IgD-negative memory B cell (primary cell): ENCODE measurements around the gene OPN4. TPM values are rescaled to one million over a fixed set of nuclear protein-coding genes. Genes with fewer than 3 reads are reported as not detected.
A peak's percentile ranks its signal among the peaks of the same experiment; 100 is the strongest.
"Not testable (repeated sequence)": the region's sequence is repeated elsewhere in the genome, so short reads cannot be mapped to it uniquely, and the experiment has no call there.

ENCODE experiments used
- H3K27ac Mint-ChIP-seq, 3 donors: one replicate each; pipeline ENCODE4 v1.8.0; 2020 to 2022; ENCODE audit warnings: mild to moderate bottlenecking in 3 of 3, mixed read lengths in 3 of 3, moderate library complexity in 1 of 3
- H3K27me3 Mint-ChIP-seq: one replicate; pipeline ENCODE4 v1.8.0; 2021; ENCODE audit warnings: mixed read lengths
- H3K36me3 Mint-ChIP-seq: one replicate; pipeline ENCODE4 v1.8.0; 2020; ENCODE audit warnings: mild to moderate bottlenecking, mixed read lengths
- H3K4me1 Mint-ChIP-seq, 3 donors: one replicate each; pipeline ENCODE4 v1.8.0; 2020 to 2022; ENCODE audit warnings: mixed read lengths in 3 of 3, mild to moderate bottlenecking in 1 of 3
- H3K4me3 Mint-ChIP-seq, 4 donors: one replicate each; pipeline ENCODE4 v1.8.0; 2020 to 2022; ENCODE audit warnings: mild to moderate bottlenecking in 4 of 4, mixed read lengths in 4 of 4, moderate library complexity in 3 of 4
- H3K9me3 Mint-ChIP-seq, 3 donors: one replicate each; pipeline ENCODE4 v1.8.0; 2020 to 2021; ENCODE audit warnings: mixed read lengths in 3 of 3, mild to moderate bottlenecking in 1 of 3
- polyA plus RNA-seq: library from polyadenylated mRNA; unstranded; fragments of 300-500 nt; fragmentation: Illumina TruSeq; gene quantifications from one replicate; pipeline ENCODE4 v1.2.3, GENCODE V29; 2021

OPN4 gene, protein sequence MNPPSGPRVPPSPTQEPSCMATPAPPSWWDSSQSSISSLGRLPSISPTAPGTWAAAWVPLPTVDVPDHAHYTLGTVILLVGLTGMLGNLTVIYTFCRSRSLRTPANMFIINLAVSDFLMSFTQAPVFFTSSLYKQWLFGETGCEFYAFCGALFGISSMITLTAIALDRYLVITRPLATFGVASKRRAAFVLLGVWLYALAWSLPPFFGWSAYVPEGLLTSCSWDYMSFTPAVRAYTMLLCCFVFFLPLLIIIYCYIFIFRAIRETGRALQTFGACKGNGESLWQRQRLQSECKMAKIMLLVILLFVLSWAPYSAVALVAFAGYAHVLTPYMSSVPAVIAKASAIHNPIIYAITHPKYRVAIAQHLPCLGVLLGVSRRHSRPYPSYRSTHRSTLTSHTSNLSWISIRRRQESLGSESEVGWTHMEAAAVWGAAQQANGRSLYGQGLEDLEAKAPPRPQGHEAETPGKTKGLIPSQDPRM
- polyA plus RNA-seq, result not detected

GRCh38 chr10:86654411-86655172 is at the start of gene OPN4:
OPN4 (plus strand) TSS chr10:86654547; CDS start chr10:86654784, 237 bp downstream.
- Mint-ChIP-seq H3K27me3 (peaks cover 9% of the 10 kb centered on the region), H3K36me3 (no peaks in the 10 kb centered on the region), H3K4me3 (no peak within 1 kb of the TSS), H3K9me3 (no peaks in the 10 kb centered on the region), H3K27ac (no peak within 1 kb of the TSS), H3K4me1 (no peaks in the 10 kb centered on the region)

DNA sequence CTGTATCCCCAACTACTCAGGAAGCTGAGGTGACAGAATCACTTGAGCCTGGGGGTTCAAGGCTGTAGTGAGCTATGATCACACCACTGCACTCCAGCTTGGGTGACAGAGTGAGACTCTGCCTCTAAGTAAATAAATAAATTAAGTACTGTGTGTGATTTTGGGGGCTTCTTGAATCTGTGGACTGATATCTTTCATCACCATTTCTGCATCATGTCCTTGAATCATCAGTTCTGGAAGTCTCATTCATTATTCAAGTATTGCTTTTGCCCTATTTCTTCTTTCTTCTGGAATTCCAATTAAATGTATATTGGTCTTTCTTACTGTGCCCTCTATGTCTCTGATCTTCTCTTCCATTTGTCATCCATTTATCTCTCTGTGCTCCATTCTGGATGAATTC is 46.7 kb upstream of the OPN4 start:
- H3K9me3 Mint-ChIP-seq, result peaks cover 0 to 6% (median 0%) of the 10 kb centered on the region in 3 donors
- H3K4me3 Mint-ChIP-seq, result no peak overlapping the region
- peaks cover 16% of the 10 kb centered on the region for H3K27me3 Mint-ChIP-seq
- no peaks in the 10 kb centered on the region for H3K4me1 Mint-ChIP-seq
- H3K36me3 Mint-ChIP-seq, result peaks cover 3% of the 10 kb centered on the region
- H3K27ac Mint-ChIP-seq, result no peak overlapping the region

DNA sequence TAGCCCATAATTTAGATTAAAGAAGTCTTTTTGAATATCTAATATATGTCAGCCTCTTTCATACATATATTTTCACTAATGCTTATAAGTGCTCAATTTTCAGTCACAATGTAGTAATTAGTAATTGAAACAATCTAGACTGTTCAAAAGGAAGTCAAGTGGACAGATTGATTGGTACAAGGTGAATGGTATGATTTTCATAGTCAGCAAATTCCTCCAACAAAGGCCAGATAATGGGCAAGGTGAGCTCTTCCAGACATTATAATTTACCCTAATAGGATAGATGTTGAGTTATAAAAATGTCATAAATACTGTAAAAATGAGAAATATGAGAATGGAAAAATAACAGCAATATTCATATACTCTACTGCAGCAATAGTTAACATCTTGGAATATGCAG is 44.4 kb upstream of the OPN4 start:
- H3K27me3 Mint-ChIP-seq, result peaks cover 22% of the 10 kb centered on the region
- H3K27ac Mint-ChIP-seq, result no peak overlapping the region
- H3K4me3 Mint-ChIP-seq, result no peak overlapping the region
- peaks cover 3% of the 10 kb centered on the region for H3K36me3 Mint-ChIP-seq
- H3K4me1 Mint-ChIP-seq, result no peaks in the 10 kb centered on the region
- peaks cover under 1 to 6% (median 2%) of the 10 kb centered on the region in 3 donors for H3K9me3 Mint-ChIP-seq

DNA sequence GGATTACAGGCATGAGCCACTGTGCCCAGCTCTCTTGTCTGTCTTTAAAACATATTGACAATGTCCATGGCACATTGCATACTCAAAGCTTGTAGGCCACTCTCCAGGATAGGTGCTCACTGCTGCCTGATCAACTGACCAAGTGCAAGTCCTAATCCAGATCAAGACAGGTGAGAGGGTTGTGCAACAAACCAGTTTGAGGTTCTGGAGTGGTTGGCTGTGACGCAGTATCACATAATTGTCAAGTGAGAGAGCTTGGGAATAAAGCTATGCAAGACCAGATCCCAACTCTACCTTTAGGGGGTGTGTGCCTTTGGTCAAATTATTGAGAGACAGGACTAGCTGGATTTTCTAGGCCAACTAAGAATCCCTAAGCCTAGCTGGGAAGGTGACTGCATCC is 43.0 kb upstream of the OPN4 start:
- Mint-ChIP-seq H3K27ac (no peak overlapping the region), H3K9me3 (peaks cover 2 to 9% (median 5%) of the 10 kb centered on the region in 3 donors), H3K4me3 (no peak overlapping the region), H3K27me3 (peaks cover 19% of the 10 kb centered on the region), H3K4me1 (no peaks in the 10 kb centered on the region), H3K36me3 (peaks cover 3% of the 10 kb centered on the region)

DNA sequence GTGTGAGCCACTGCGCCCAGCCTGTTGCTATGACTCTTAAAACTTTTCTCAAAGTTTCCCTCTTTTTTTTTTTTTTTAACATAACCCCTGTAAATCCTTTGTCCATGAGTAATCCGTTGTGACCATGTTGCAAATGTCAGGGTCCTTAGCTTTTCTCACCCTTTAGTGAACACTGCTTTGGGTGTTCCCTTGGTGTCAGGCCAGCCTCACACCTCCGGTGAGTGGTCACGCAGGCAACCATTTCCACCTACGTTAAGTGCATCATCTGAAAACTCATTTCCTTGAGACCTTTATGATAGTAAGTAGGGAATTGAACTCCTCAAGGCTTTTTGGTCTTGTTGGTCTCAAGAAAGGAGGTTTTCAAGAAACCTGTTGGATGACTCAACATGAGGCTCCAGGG is 41.3 kb upstream of the OPN4 start:
- Mint-ChIP-seq H3K36me3 (no peaks in the 10 kb centered on the region), H3K9me3 (peaks cover 2 to 9% (median 5%) of the 10 kb centered on the region in 3 donors), H3K27me3 (peaks cover 17% of the 10 kb centered on the region), H3K4me3 (no peak overlapping the region), H3K27ac (no peak overlapping the region), H3K4me1 (no peaks in the 10 kb centered on the region)

DNA sequence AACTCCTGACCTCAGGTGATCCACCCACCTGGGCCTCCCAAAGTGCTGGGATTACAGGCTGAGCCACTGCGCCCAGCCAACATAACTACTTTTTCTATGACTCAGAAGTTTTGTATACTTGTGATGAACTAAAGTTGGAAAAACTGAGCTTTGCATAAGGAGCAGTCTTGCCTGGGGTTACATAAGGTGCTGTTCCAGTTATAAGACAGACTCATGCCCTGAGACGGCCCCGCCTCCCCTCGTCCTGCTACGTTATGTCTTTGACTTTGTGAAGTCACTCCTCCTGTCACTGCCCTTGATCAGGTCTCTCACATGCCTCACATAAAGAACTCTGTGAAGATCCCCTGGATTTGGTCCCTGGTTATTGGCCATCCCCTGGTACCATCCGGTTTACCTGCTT is 40.4 kb upstream of the OPN4 start:
- Mint-ChIP-seq H3K4me1 (no peaks in the 10 kb centered on the region), H3K36me3 (no peaks in the 10 kb centered on the region), H3K27ac (no peak overlapping the region), H3K4me3 (no peak overlapping the region), H3K9me3 (peaks cover 2 to 9% (median 4%) of the 10 kb centered on the region in 3 donors), H3K27me3 (peaks cover 14% of the 10 kb centered on the region)

- H3K4me1 Mint-ChIP-seq, result no peaks in the 10 kb centered on the region
- no peaks in the 10 kb centered on the region for H3K36me3 Mint-ChIP-seq
- H3K27ac Mint-ChIP-seq, result no peak overlapping the region
- H3K4me3 Mint-ChIP-seq, result no peak overlapping the region
- peaks cover 14% of the 10 kb centered on the region for H3K27me3 Mint-ChIP-seq
- H3K9me3 Mint-ChIP-seq, result peaks cover 2 to 9% (median 4%) of the 10 kb centered on the region in 3 donors
Measured at GRCh38 chr10:86614853-86615252, 39.5 kb upstream of the OPN4 start.

- not testable (repeated sequence) for H3K4me3 Mint-ChIP-seq, H3K36me3 Mint-ChIP-seq, H3K9me3 Mint-ChIP-seq, H3K4me1 Mint-ChIP-seq, H3K27ac Mint-ChIP-seq
- H3K27me3 Mint-ChIP-seq, result peaks cover 20% of the 10 kb centered on the region
Measured at GRCh38 chr10:86617278-86617677, 37.1 kb upstream of the OPN4 start.

- H3K4me3 Mint-ChIP-seq, result no peak overlapping the region
- H3K27me3 Mint-ChIP-seq, result peaks cover 22% of the 10 kb centered on the region
- no peaks in the 10 kb centered on the region for H3K9me3 Mint-ChIP-seq
- peaks cover 0 to 2% (median 0%) of the 10 kb centered on the region in 3 donors for H3K4me1 Mint-ChIP-seq
- H3K27ac Mint-ChIP-seq, result no peak overlapping the region
- H3K36me3 Mint-ChIP-seq, result no peaks in the 10 kb centered on the region
Measured at GRCh38 chr10:86628311-86628710, 26.0 kb upstream of the OPN4 start.

- no peak overlapping the region for H3K27ac Mint-ChIP-seq
- peaks cover 0 to 2% (median 0%) of the 10 kb centered on the region in 3 donors for H3K4me1 Mint-ChIP-seq
- no peak overlapping the region for H3K4me3 Mint-ChIP-seq
- H3K9me3 Mint-ChIP-seq, result no peaks in the 10 kb centered on the region
- H3K36me3 Mint-ChIP-seq, result no peaks in the 10 kb centered on the region
- H3K27me3 Mint-ChIP-seq, result peaks cover 37% of the 10 kb centered on the region
Measured at GRCh38 chr10:86630079-86630478, 24.3 kb upstream of the OPN4 start.

- Mint-ChIP-seq H3K4me3 (peak overlapping the region in 1 of 4 donors; percentile 87), H3K27ac (no peak overlapping the region)
Measured at GRCh38 chr10:86632009-86632800, 22.1 kb upstream of the OPN4 start.

GRCh38 chr10:86632951-86633350 is 21.4 kb upstream of the OPN4 start:
- H3K4me3 Mint-ChIP-seq, result no peak overlapping the region
- H3K36me3 Mint-ChIP-seq, result no peaks in the 10 kb centered on the region
- no peaks in the 10 kb centered on the region for H3K4me1 Mint-ChIP-seq
- H3K27me3 Mint-ChIP-seq, result peaks cover 40% of the 10 kb centered on the region
- no peaks in the 10 kb centered on the region for H3K9me3 Mint-ChIP-seq
- H3K27ac Mint-ChIP-seq, result no peak overlapping the region

More at GRCh38 chr10:86632009-86632800, 22.1 kb upstream of the OPN4 start:
- Mint-ChIP-seq H3K27me3 (peaks cover 40% of the 10 kb centered on the region), H3K36me3 (no peaks in the 10 kb centered on the region), H3K9me3 (no peaks in the 10 kb centered on the region), H3K4me1 (no peaks in the 10 kb centered on the region)

DNA sequence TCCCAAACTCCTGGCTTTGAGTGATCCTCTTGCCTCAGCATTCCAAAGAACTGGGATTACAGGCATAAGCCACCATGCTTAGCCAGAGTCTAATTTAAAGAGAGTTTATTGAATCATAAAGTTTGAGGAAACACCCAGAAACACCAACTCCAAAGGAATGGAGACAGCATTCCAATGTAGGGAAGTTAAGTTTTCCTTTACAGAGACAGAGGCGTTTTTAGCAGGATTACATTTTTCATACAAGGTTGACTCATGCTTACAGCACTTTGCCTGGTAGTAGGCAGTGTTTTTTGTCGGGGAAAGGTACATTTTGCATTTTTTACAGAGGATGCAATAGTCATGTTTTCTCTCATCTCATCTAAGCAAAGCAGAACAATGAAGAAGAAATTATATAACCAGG is 18.9 kb upstream of the OPN4 start:
- Mint-ChIP-seq H3K27ac (no peak overlapping the region), H3K36me3 (peaks cover 2% of the 10 kb centered on the region), H3K4me1 (no peaks in the 10 kb centered on the region), H3K4me3 (no peak overlapping the region), H3K27me3 (peaks cover 36% of the 10 kb centered on the region), H3K9me3 (no peaks in the 10 kb centered on the region)

DNA sequence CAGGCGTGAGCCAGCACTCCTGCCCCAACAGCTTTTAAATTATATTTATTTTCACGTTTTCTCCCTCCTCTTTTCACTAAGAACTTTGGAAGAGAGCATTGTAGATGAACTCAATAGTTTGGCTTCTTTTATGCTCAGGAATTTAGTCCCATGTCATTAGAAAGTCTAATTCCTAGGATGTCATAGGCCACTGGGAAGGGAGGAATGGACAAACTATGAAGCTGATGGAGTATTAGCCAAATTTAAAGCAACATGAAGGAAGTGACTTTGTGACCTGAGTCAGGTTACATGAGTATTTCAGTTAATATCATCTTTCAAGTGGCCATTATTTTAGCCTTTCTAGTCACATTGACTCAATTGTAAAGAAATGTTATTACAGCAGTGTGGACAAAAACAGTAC is 18.0 kb upstream of the OPN4 start:
- H3K9me3 Mint-ChIP-seq, result peaks cover 0 to 1% (median 0%) of the 10 kb centered on the region in 3 donors
- no peak overlapping the region for H3K27ac Mint-ChIP-seq
- H3K36me3 Mint-ChIP-seq, result peaks cover 2% of the 10 kb centered on the region
- peaks cover 30% of the 10 kb centered on the region for H3K27me3 Mint-ChIP-seq
- no peaks in the 10 kb centered on the region for H3K4me1 Mint-ChIP-seq
- no peak overlapping the region for H3K4me3 Mint-ChIP-seq

DNA sequence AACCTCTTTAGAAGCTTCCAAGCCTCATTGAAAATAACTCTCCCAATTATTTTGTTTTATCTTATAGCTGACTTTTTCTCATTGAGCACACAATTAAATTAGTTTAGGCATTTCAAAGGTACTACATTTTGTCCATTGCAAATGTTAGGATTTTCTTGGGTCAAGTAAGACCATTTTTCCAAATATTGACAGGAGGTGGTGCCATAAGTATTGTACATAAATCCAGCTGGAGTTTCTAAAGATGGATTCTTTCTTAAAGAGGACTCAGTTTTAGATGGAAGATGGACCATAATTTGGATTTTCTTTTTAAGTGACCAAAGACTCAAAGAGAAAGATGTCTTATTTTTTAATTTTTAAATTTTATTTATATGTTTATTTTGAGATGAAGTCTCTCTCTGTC is 12.3 kb upstream of the OPN4 start:
- Mint-ChIP-seq H3K27me3 (no peaks in the 10 kb centered on the region), H3K4me1 (peaks cover 11 to 14% (median 12%) of the 10 kb centered on the region in 3 donors), H3K9me3 (peaks cover 0 to 9% (median 3%) of the 10 kb centered on the region in 3 donors), H3K36me3 (peaks cover 6% of the 10 kb centered on the region), H3K27ac (no peak overlapping the region), H3K4me3 (no peak overlapping the region)
